CD8-positive, alpha-beta memory T cell (primary cell): ENCODE data around the gene VAV3. TPM values are rescaled to one million over a fixed set of nuclear protein-coding genes. Genes with fewer than 3 reads are reported as not detected.
"Not testable (repeated sequence)": the region's sequence is repeated elsewhere in the genome, so short reads cannot be mapped to it uniquely, and the experiment has no call there.

Experiments
- CTCF ChIA-PET: fragments of 350-600 bp; sonication (Branson Sonifier 250); formaldehyde crosslinking; loops from one replicate; lab custom pipeline; 2021; ENCODE audit warnings: antibody characterized with exemption; lab: Charles Lee
- POLR2A ChIA-PET: fragments of 350-600 bp; sonication (Branson Sonifier 250); formaldehyde crosslinking; loops from one replicate; lab custom pipeline; 2021; ENCODE audit warnings: antibody characterized with exemption; lab: Charles Lee
- DNase-seq, 5 donors: peaks; one replicate each; pipeline versions ENCODE4 v3.0.0 to v3.0.0-alpha.2; 2020 to 2022; ENCODE audit warnings: mixed read lengths in 1 of 5
- H3K27ac ChIP-seq: one replicate; pipeline ENCODE4 v1.7.0; 2013; ENCODE audit warnings: low read depth, mild to moderate bottlenecking, low read length, moderate library complexity
- H3K27me3 ChIP-seq: 2 replicates; pipeline ENCODE4 v1.7.0; 2013; ENCODE audit warnings: low read length, mild to moderate bottlenecking; ENCODE audit not compliant: insufficient read depth, poor library complexity, severe bottlenecking
- H3K36me3 ChIP-seq: 2 replicates; pipeline ENCODE4 v1.7.0; 2013; ENCODE audit warnings: mild to moderate bottlenecking, low read length, moderate library complexity; ENCODE audit not compliant: insufficient read depth
- H3K4me1 ChIP-seq: 2 replicates; pipeline ENCODE4 v1.7.0; 2013; ENCODE audit warnings: mild to moderate bottlenecking, low read length, moderate library complexity; ENCODE audit not compliant: insufficient read depth
- H3K4me3 ChIP-seq: 2 replicates; pipeline ENCODE4 v1.7.0; 2013; ENCODE audit warnings: mild to moderate bottlenecking, low read length
- H3K9me3 ChIP-seq: 2 replicates; pipeline ENCODE4 v1.7.0; 2013; ENCODE audit warnings: mild to moderate bottlenecking, low read length
- H3K27ac Mint-ChIP-seq, 8 donors: one replicate each; pipeline ENCODE4 v1.8.0; 2020 to 2021; ENCODE audit warnings: mixed read lengths in 8 of 8, mild to moderate bottlenecking in 6 of 8, inconsistent platforms in 3 of 8, moderate library complexity in 3 of 8
- H3K27me3 Mint-ChIP-seq, 2 donors: one replicate each; pipeline ENCODE4 v1.8.0; 2020 to 2021; ENCODE audit warnings: mixed read lengths in 2 of 2, mild to moderate bottlenecking in 1 of 2, moderate library complexity in 1 of 2
- H3K36me3 Mint-ChIP-seq, 3 donors: one replicate each; pipeline ENCODE4 v1.8.0; 2020 to 2021; ENCODE audit warnings: mixed read lengths in 3 of 3, inconsistent platforms in 1 of 3, mild to moderate bottlenecking in 1 of 3
- H3K4me1 Mint-ChIP-seq, 3 donors: one replicate each; pipeline ENCODE4 v1.8.0; 2020 to 2021; ENCODE audit warnings: mixed read lengths in 3 of 3, inconsistent platforms in 1 of 3, mild to moderate bottlenecking in 1 of 3
- H3K4me3 Mint-ChIP-seq, 7 donors: one replicate each; pipeline ENCODE4 v1.8.0; 2020 to 2021; ENCODE audit warnings: mixed read lengths in 7 of 7, mild to moderate bottlenecking in 6 of 7, moderate library complexity in 4 of 7, inconsistent platforms in 2 of 7
- H3K9me3 Mint-ChIP-seq, 5 donors: one replicate each; pipeline ENCODE4 v1.8.0; 2020 to 2022; ENCODE audit warnings: mixed read lengths in 5 of 5, mild to moderate bottlenecking in 3 of 5, moderate library complexity in 2 of 5, inconsistent platforms in 1 of 5
- polyA plus RNA-seq: library from polyadenylated mRNA; unstranded; fragments of 300-500 nt; fragmentation: Illumina TruSeq; gene quantifications from one replicate; pipeline ENCODE4 v1.2.3, GENCODE V29; 2021
- total RNA-seq, 2 experiments: library from RNA; stranded (reverse); gene quantifications; one replicate each; pipeline ENCODE4 v1.2.3, GENCODE V29; 2021

VAV3 gene
- total and polyA plus RNA-seq, 3 experiments from 2014 or later, result 4.4 to 13.7 (median 4.7) TPM

GRCh38 chr1:107739651-107740050 is 225.3 kb downstream of the VAV3 start:
- no peak overlapping the region for H3K4me3 ChIP-seq
- CTCF ChIA-PET, result no interaction called here
- POLR2A ChIA-PET, result no interaction called here
- no peaks in the 10 kb centered on the region for H3K4me1 ChIP-seq
- H3K4me1 Mint-ChIP-seq, result peaks cover 0 to 10% (median 0%) of the 10 kb centered on the region in 3 donors
- no peak overlapping the region for H3K4me3 Mint-ChIP-seq
- no peak overlapping the region for H3K27ac ChIP-seq
- no peak overlapping the region for H3K27ac Mint-ChIP-seq
- no peaks in the 10 kb centered on the region for H3K27me3 Mint-ChIP-seq
- peaks cover 0 to 2% (median 0%) of the 10 kb centered on the region in 5 donors for H3K9me3 Mint-ChIP-seq
- DNase-seq, result no peak
- H3K36me3 ChIP-seq, result no peaks in the 10 kb centered on the region
- H3K9me3 ChIP-seq, result no peaks in the 10 kb centered on the region
- H3K27me3 ChIP-seq, result no peaks in the 10 kb centered on the region
- peaks cover 13 to 36% (median 14%) of the 10 kb centered on the region in 3 donors for H3K36me3 Mint-ChIP-seq

GRCh38 chr1:107739201-107739600 is 225.8 kb downstream of the VAV3 start:
- H3K4me3 Mint-ChIP-seq, result no peak overlapping the region
- no peaks in the 10 kb centered on the region for H3K4me1 ChIP-seq
- CTCF ChIA-PET, result interaction anchor here (1.2 kb wide), 1 partner anchor 16 kb away, joined by 3 read pairs; no protein-coding TSS in a partner anchor
- H3K9me3 ChIP-seq, result no peaks in the 10 kb centered on the region
- no peak overlapping the region for H3K4me3 ChIP-seq
- no peaks in the 10 kb centered on the region for H3K36me3 ChIP-seq
- no peaks in the 10 kb centered on the region for H3K27me3 ChIP-seq
- peaks cover 0 to 12% (median 0%) of the 10 kb centered on the region in 3 donors for H3K4me1 Mint-ChIP-seq
- POLR2A ChIA-PET, result no interaction called here
- no peak for DNase-seq
- H3K27ac Mint-ChIP-seq, result no peak overlapping the region
- H3K27ac ChIP-seq, result no peak overlapping the region
- H3K27me3 Mint-ChIP-seq, result no peaks in the 10 kb centered on the region
- H3K9me3 Mint-ChIP-seq, result peaks cover 0 to 3% (median 0%) of the 10 kb centered on the region in 5 donors
- peaks cover 14 to 38% (median 14%) of the 10 kb centered on the region in 3 donors for H3K36me3 Mint-ChIP-seq

GRCh38 chr1:107733401-107733800 is 231.6 kb downstream of the VAV3 start:
- H3K36me3 ChIP-seq, H3K27me3 ChIP-seq, H3K27ac Mint-ChIP-seq, H3K4me3 Mint-ChIP-seq, H3K9me3 ChIP-seq, H3K27ac ChIP-seq, CTCF ChIA-PET, H3K9me3 Mint-ChIP-seq, H3K4me3 ChIP-seq, DNase-seq, H3K4me1 ChIP-seq, POLR2A ChIA-PET, H3K27me3 Mint-ChIP-seq: not testable (repeated sequence)
- Mint-ChIP-seq H3K4me1 (peaks cover 0 to 12% (median 0%) of the 10 kb centered on the region in 3 donors), H3K36me3 (peaks cover 5 to 33% (median 7%) of the 10 kb centered on the region in 3 donors)

- H3K27ac ChIP-seq, result no peak overlapping the region
- no peaks in the 10 kb centered on the region for H3K4me1 ChIP-seq
- no peaks in the 10 kb centered on the region for H3K9me3 ChIP-seq
- Mint-ChIP-seq H3K4me1 (no peaks in the 10 kb centered on the region), H3K4me3 (no peak overlapping the region), H3K36me3 (peaks cover 4 to 11% (median 10%) of the 10 kb centered on the region in 3 donors), H3K27ac (no peak overlapping the region), H3K9me3 (no peaks in the 10 kb centered on the region), H3K27me3 (no peaks in the 10 kb centered on the region)
- no peaks in the 10 kb centered on the region for H3K27me3 ChIP-seq
- CTCF ChIA-PET, result no interaction called here
- H3K4me3 ChIP-seq, result no peak overlapping the region
- DNase-seq, result no peak
- no peaks in the 10 kb centered on the region for H3K36me3 ChIP-seq
- POLR2A ChIA-PET, result no interaction called here
These were observed 237.1 kb downstream of the VAV3 start for GRCh38 chr1:107727866-107728265.

- Histone ChIP-seq H3K27ac (no peak overlapping the region), H3K4me1 (no peaks in the 10 kb centered on the region), H3K4me3 (no peak overlapping the region), H3K36me3 (no peaks in the 10 kb centered on the region), H3K9me3 (no peaks in the 10 kb centered on the region), H3K27me3 (no peaks in the 10 kb centered on the region)
- CTCF ChIA-PET, result no interaction called here
- no peak overlapping the region for H3K4me3 Mint-ChIP-seq
- no peaks in the 10 kb centered on the region for H3K9me3 Mint-ChIP-seq
- POLR2A ChIA-PET, result no interaction called here
- DNase-seq, result no peak
- peak overlapping the region in 1 of 8 donors; percentile 33 for H3K27ac Mint-ChIP-seq
- H3K4me1 Mint-ChIP-seq, result no peaks in the 10 kb centered on the region
- H3K36me3 Mint-ChIP-seq, result peaks cover 4 to 13% (median 10%) of the 10 kb centered on the region in 3 donors
- no peaks in the 10 kb centered on the region for H3K27me3 Mint-ChIP-seq
These were observed 238.1 kb downstream of the VAV3 start for GRCh38 chr1:107726860-107727259.

GRCh38 chr1:107724648-107725047 is 240.3 kb downstream of the VAV3 start:
- peaks cover 0 to 2% (median 0%) of the 10 kb centered on the region in 5 donors for H3K9me3 Mint-ChIP-seq

GRCh38 chr1:107720210-107720609 is 244.8 kb downstream of the VAV3 start:
- H3K27me3 ChIP-seq, POLR2A ChIA-PET, CTCF ChIA-PET, H3K9me3 ChIP-seq, H3K4me1 Mint-ChIP-seq, H3K4me3 ChIP-seq, H3K36me3 ChIP-seq, H3K4me3 Mint-ChIP-seq, H3K4me1 ChIP-seq, H3K27me3 Mint-ChIP-seq, H3K9me3 Mint-ChIP-seq, DNase-seq, H3K27ac ChIP-seq, H3K27ac Mint-ChIP-seq: not testable (repeated sequence)
- peaks cover 13 to 41% (median 26%) of the 10 kb centered on the region in 3 donors for H3K36me3 Mint-ChIP-seq

More at GRCh38 chr1:107724648-107725047, 240.3 kb downstream of the VAV3 start:
- no peak overlapping the region for H3K4me3 ChIP-seq
- CTCF ChIA-PET, result no interaction called here
- H3K36me3 Mint-ChIP-seq, result peaks cover 8 to 18% (median 18%) of the 10 kb centered on the region in 3 donors
- no peaks in the 10 kb centered on the region for H3K4me1 ChIP-seq
- H3K27me3 ChIP-seq, result no peaks in the 10 kb centered on the region
- H3K27ac Mint-ChIP-seq, result no peak overlapping the region
- POLR2A ChIA-PET, result no interaction called here
- no peak overlapping the region for H3K27ac ChIP-seq
- H3K27me3 Mint-ChIP-seq, result no peaks in the 10 kb centered on the region
- no peaks in the 10 kb centered on the region for H3K9me3 ChIP-seq
- H3K36me3 ChIP-seq, result no peaks in the 10 kb centered on the region
- DNase-seq, result no peak
- no peak overlapping the region for H3K4me3 Mint-ChIP-seq
- H3K4me1 Mint-ChIP-seq, result no peaks in the 10 kb centered on the region

- no peak overlapping the region for H3K4me3 ChIP-seq
- DNase-seq, result no peak
- H3K27ac ChIP-seq, result no peak overlapping the region
- no peaks in the 10 kb centered on the region for H3K9me3 ChIP-seq
- POLR2A ChIA-PET, result no interaction called here
- Mint-ChIP-seq H3K4me3 (no peak overlapping the region), H3K27ac (no peak overlapping the region), H3K27me3 (no peaks in the 10 kb centered on the region), H3K36me3 (peaks cover 3 to 11% (median 10%) of the 10 kb centered on the region in 3 donors), H3K4me1 (no peaks in the 10 kb centered on the region), H3K9me3 (peaks cover 0 to 3% (median 0%) of the 10 kb centered on the region in 5 donors)
- no peaks in the 10 kb centered on the region for H3K36me3 ChIP-seq
- no peaks in the 10 kb centered on the region for H3K4me1 ChIP-seq
- CTCF ChIA-PET, result no interaction called here
- no peaks in the 10 kb centered on the region for H3K27me3 ChIP-seq
These were observed 255.0 kb downstream of the VAV3 start for GRCh38 chr1:107710005-107710404.
